Measurements from ENCODE around the gene AGBL4. TPM values are rescaled to one million over a fixed set of nuclear protein-coding genes. Genes with fewer than 3 reads are reported as not detected.
"Not testable (repeated sequence)": the region's sequence is repeated elsewhere in the genome, so short reads cannot be mapped to it uniquely, and the experiment has no call there.

Gene AGBL4
- total RNA-seq, 4 donors from 2014 or later, result 0.08 to 0.71 (median 0.60) TPM

GRCh38 chr1:49297783-49298182 is 726.0 kb downstream of the AGBL4 start:
- no peak for DNase-seq (ENCODE audit: low spot score in 2 of 2)
- WGBS, 2 donors, result 30 to 36% methylated on average over 4 of the region's 4 CpGs
- H3K4me3 ChIP-seq (ENCODE audit: low read depth, poor library complexity, severe bottlenecking), result no peak overlapping the region
- TF ChIP-seq POLR2A (IDR thresholded peaks at IDR 0.05), result no peak
- TF ChIP-seq, protein P1, sequence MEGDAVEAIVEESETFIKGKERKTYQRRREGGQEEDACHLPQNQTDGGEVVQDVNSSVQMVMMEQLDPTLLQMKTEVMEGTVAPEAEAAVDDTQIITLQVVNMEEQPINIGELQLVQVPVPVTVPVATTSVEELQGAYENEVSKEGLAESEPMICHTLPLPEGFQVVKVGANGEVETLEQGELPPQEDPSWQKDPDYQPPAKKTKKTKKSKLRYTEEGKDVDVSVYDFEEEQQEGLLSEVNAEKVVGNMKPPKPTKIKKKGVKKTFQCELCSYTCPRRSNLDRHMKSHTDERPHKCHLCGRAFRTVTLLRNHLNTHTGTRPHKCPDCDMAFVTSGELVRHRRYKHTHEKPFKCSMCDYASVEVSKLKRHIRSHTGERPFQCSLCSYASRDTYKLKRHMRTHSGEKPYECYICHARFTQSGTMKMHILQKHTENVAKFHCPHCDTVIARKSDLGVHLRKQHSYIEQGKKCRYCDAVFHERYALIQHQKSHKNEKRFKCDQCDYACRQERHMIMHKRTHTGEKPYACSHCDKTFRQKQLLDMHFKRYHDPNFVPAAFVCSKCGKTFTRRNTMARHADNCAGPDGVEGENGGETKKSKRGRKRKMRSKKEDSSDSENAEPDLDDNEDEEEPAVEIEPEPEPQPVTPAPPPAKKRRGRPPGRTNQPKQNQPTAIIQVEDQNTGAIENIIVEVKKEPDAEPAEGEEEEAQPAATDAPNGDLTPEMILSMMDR (IDR thresholded peaks at IDR 0.05), result no peak
- intact Hi-C loops (cut with DNase I; ENCODE audit: low total_unique reads), result no loop called here

GRCh38 chr1:49294539-49294938 is 729.2 kb downstream of the AGBL4 start:
- intact Hi-C loops (cut with DNase I; ENCODE audit: low total_unique reads), result no loop called here
- no peak overlapping the region for H3K4me3 ChIP-seq (ENCODE audit: low read depth, poor library complexity, severe bottlenecking)
- 76 to 79% methylated on average over 2 of the region's 2 CpGs for WGBS, 2 donors
- no peak for DNase-seq (ENCODE audit: low spot score in 2 of 2)
- TF ChIP-seq POLR2A (IDR thresholded peaks at IDR 0.05), result no peak
- TF ChIP-seq, protein P1 (IDR thresholded peaks at IDR 0.05), result no peak

GRCh38 chr1:49293016-49293415 is 730.7 kb downstream of the AGBL4 start:
- intact Hi-C loops (cut with DNase I; ENCODE audit: low total_unique reads), result no loop called here
- H3K4me3 ChIP-seq (ENCODE audit: low read depth, poor library complexity, severe bottlenecking), result no peak overlapping the region
- no peak for TF ChIP-seq POLR2A (IDR thresholded peaks at IDR 0.05)
- TF ChIP-seq, protein P1 (IDR thresholded peaks at IDR 0.05), result no peak
- DNase-seq (ENCODE audit: low spot score in 2 of 2), result no peak
- WGBS, 2 donors, result 72 to 74% methylated on average over 4 of the region's 4 CpGs

GRCh38 chr1:49257211-49258049 is 766.3 kb downstream of the AGBL4 start:
- H3K4me3 ChIP-seq (ENCODE audit: low read depth, poor library complexity, severe bottlenecking); DNase-seq (ENCODE audit: low spot score in 2 of 2); intact Hi-C loops (cut with DNase I; ENCODE audit: low total_unique reads): not testable (repeated sequence)
- WGBS, 2 donors, result 81 to 86% methylated on average over 28 to 32 of the region's 32 CpGs

GRCh38 chr1:49252917-49253316 is 770.8 kb downstream of the AGBL4 start:
- no peak overlapping the region for H3K4me3 ChIP-seq (ENCODE audit: low read depth, poor library complexity, severe bottlenecking)
- intact Hi-C loops (cut with DNase I; ENCODE audit: low total_unique reads), result no loop called here
- no peak for DNase-seq (ENCODE audit: low spot score in 2 of 2)
- TF ChIP-seq, protein P1 (IDR thresholded peaks at IDR 0.05), result no peak
- TF ChIP-seq POLR2A (IDR thresholded peaks at IDR 0.05), result no peak

- 74 to 88% methylated on average over 2 of the region's 2 CpGs for WGBS, 2 donors
- no peak for DNase-seq (ENCODE audit: low spot score in 2 of 2)
- no peak overlapping the region for H3K4me3 ChIP-seq (ENCODE audit: low read depth, poor library complexity, severe bottlenecking)
- TF ChIP-seq, protein P1 (IDR thresholded peaks at IDR 0.05), result no peak
- no peak for TF ChIP-seq POLR2A (IDR thresholded peaks at IDR 0.05)
- intact Hi-C loops (cut with DNase I; ENCODE audit: low total_unique reads), result no loop called here
Observed at GRCh38 chr1:49251019-49251784, 772.6 kb downstream of the AGBL4 start.

Data from lower leg skin (tissue), 4 donors.